NCI-H2107 (cell line): Measurements from ENCODE around the gene CHAF1B.
"Not testable (repeated sequence)": the region's sequence is repeated elsewhere in the genome, so short reads cannot be mapped to it uniquely, and the experiment has no call there.

Source experiments
- DNase-seq: peaks from one replicate; lab custom pipeline; 2025; lab: John Stamatoyannopoulos, UW

CHAF1B gene

DNA sequence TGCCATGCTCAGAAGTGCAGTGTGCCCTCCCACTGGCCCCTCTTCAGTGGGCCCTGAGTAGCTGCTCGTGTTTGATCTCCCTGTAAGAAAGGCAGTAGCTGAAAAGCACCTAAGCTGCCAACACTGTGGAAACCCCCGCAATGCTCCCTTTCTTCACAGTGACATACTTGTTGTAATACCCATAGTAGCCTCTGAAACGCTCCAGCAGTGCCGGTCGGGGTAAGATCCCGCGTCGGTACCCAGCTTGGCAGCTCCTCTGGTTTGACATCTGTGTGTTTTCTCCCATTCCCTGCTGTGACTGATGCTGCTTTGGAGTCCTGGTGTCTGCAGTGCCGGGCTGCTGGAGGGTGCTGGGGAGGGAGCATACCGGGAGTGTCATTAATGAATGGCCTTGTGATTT lies 3.6 kb downstream of the CHAF1B start:
- no peak for DNase-seq

DNA sequence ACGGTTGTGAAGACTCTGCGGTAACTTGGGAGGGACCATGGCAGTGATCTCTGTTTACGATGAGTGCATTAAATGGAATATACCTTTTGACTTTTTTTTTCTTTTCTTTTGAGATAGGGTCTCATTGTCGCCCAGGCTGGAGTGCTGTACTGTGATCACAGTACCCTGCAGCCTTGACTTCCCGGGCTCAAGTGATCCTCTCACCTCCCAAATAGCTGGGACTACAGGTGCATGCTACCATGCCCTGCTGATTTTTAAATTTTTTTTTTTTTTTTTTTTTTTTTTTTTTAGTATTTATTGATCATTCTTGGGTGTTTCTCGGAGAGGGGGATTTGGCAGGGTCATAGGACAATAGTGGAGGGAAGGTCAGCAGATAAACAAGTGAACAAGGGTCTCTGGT lies 6.5 kb downstream of the CHAF1B start:
- not testable (repeated sequence) for DNase-seq

DNA sequence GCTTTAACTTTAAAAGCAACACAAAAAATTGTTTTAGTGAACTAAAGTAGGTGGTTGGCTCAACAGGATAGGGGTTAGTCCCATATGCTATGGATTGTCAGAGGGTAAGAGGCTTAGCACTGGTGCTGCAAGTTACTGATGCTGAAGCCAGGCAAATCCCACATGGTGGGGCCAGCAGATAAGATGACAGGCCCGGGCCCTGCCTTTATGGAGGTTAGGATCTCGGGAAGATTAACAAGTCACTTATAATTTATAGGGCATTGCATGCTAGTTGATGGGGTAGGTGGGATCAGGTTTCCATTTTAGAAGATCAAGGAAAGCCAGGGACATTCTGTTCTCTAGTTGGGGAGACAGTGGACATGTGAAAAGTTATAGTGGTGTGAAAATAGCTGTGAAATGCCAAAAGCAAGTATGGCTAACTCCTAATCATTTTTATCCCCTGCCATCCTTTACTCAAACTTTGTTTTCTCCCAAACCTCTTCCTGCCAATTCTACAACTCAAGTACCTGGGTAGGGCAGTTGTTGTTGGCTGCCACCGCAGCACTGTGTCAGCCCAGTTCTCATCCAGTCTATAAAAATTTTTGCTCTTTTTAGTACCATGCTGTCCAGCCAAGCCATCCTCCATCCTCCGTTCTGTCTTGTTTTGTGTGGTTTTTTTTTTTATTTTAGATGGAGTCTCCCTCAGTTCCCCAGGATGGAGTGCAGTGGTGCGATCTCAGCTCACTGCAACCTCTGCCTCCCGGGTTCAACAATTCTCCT lies 10.3 kb downstream of the CHAF1B start:
- no peak for DNase-seq

DNA sequence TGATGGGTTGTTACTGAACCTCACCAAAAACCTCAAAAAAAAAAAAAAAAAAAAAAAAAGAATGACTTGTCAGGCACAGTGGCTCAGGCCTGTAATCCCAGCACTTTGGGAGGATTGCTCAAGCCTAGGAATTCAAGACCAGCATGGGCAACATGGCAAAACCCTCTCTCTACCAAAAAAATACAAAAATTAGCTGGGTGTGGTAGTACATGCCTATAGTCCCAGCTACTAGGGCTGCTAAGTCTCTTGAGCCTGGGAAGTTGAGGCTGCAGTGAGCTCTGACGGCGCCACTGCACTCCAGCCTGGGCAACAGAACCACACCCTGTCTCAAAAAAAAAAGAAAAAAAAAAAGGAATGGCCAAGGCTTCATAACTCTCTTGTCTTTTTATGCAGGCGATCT lies 11.1 kb downstream of the CHAF1B start:
- no peak for DNase-seq

DNA sequence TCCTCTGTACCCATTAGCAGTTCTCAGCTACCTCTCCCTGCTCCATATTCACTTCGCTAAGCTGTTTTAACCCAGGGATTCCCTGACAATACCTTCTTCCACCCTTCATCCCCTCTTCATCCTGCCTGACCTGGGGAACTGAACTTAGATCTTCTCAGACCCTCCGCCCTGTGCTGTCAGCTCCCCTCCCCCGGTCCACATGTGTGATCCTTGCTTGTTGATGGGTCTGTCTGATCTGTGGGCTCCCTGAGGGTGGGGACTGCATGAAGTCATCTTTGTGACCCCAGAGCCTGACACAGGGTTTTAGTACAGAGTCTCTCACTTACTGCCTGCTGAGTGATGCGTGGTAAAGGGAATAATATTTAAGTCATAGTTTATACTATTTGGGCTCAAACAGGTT lies 11.8 kb downstream of the CHAF1B start:
- no peak for DNase-seq

DNA sequence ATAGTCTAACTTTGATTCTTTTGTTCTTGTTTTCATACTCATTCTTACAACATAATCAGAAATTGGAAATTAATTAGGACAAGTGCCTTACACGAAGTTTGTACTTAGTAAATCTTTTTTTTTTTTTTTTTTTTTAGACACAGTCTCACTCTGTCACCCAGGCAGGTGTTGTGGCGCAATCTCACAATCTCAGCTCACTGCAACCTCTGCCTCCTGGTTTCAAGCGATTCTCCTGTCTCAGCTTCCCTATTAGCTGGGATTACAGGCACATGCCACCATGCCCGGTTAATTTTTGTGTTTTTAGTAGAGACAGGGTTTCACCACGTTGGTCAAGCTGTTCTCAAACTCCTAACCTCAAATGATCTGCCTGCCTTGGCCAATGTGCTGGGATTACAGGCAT lies 12.4 kb downstream of the CHAF1B start:
- no peak for DNase-seq

DNA sequence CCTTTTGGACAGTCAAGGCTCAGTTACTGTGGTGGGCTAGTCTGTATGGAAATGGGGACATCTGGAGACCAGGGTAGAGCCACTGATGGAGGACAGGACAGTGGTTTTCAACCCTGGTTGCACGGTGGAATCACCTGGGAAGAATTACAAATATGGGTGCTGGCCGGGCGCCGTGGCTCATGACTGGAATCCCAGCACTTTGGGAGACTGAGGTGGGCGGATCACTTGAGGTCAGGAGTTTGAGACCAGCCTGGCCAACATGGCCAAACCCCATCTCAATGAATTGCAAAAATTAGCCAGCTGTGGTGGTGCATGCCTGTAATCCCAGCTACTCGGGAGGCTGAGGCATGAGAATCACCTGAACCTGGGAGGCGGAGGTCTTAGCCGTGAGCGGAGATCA lies 14.5 kb downstream of the CHAF1B start:
- not testable (repeated sequence) for DNase-seq

DNA sequence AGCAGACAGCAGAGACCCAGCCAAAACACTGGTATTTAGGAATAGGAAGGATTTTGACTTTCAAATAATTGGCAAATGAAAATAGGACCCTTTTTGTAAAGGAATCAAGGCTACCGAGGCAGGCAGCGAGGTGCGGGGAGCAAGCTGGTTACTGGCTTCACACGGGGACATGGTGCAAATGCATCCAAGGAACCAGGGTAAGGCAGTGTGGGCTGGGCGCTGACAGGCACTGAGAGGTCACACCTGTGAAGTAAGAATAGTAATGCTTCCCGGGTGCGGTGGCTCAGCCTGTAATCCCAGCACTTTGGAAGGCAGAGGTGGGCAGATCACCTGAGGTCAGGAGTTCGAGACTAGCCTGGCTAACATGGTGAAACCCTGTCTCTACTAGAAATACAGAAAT lies 15.5 kb downstream of the CHAF1B start:
- no peak for DNase-seq

DNA sequence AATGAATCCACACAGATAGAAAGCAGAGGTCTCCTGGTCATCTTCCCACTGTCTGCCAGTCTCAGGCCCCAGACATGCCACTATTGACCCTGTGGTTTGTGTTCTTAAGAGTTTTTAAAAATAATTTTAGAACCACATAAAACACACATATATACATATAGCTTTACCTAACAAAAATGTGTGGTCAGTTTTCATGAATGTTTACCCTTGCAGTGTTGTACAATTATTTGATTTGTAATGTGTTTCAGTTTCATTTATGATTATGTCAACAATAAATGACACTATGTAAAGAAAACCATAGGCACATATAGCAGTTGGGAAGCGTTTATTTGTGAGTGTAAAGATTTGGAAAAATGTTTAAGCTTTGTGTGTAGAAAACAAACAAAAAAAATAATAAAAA lies 17.1 kb downstream of the CHAF1B start:
- no peak for DNase-seq

DNA sequence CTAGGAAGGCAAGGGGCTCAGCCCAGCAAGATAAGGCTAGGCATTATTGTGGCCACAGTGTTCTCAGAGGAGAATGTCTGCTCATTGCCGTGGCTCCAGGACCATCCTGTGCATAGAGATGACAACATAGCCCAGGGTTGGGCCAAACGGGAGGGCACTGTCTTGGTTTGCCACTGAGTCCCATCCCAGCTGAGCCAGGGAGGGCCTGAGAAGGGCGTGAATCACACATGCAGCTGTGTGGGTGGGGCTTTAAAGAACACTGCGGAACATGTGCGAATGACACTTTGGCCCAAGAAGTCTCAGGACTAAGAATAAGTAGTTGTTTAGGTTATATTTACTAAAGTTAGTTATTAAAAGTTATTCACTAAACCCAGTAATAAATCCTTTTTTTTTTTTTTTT lies 18.5 kb downstream of the CHAF1B start:
- DNase-seq: no peak

DNA sequence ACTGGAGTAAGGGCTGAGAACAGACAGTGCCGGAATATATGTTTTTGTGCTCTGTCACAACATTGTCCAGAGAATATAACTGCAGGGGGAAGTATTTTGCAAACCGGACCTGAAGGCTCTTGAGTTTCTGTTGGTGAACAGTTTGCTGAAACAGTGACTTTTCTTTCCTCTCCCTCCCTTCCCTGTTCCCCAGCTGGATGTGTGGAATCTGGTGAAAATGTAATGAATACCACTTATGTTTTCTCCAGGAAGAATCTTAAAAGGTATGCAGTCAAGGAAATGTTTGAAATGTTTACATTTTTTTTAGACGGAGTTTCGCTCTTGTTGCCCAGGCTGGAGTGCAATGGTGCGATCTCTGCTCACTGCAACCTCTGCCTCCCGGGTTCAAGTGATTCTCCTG lies 23.4 kb downstream of the CHAF1B start:
- DNase-seq: no peak

DNA sequence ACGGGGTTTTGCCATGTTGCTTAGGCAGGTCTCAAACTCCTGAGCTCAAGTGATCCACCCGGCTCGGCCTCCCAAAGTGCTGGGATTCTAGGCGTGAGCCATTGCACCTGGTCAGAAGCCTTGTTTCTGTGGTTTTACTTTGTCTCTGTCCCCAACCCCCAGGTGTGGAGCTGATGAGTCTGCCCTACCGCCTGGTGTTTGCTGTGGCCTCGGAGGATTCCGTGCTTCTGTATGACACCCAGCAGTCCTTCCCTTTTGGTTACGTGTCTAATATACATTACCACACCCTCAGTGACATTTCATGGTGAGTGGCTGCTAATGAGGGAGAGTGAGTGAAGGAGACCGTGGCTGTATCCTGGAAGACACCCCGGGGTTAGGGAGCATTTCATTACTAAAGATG lies 26.1 kb downstream of the CHAF1B start:
- no peak for DNase-seq

DNA sequence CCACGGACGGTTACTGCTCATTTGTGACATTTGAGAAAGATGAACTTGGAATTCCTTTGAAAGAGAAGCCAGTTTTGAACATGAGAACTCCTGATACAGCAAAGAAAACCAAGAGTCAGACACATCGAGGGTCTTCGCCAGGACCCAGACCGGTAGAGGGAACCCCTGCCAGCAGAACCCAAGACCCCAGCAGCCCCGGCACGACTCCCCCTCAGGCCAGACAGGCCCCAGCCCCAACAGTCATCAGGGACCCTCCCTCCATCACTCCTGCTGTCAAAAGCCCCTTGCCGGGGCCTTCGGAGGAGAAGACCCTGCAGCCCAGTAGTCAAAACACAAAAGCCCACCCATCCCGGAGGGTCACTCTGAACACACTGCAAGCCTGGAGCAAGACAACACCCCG lies 27.7 kb downstream of the CHAF1B start:
- no peak for DNase-seq

DNA sequence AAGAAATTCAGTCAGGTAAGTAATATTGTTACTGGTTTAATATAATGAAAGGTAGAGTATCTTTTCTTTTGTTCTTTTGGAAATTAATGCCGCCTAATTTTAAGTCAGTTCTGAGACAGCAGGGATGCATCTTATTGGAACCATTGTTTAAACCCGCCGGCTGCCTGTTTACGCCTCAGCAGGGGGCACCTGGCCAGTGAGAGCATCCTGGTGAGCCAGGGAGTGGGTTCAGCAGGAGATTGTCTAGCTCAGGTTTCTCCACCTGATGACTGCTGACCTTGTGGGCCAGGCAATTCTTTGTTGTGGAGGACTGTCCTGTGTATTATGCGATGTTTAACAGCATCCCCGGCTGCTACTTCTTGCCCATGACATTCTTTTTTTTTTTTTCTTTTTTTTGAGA lies 30.2 kb downstream of the CHAF1B start:
- DNase-seq: no peak

DNA sequence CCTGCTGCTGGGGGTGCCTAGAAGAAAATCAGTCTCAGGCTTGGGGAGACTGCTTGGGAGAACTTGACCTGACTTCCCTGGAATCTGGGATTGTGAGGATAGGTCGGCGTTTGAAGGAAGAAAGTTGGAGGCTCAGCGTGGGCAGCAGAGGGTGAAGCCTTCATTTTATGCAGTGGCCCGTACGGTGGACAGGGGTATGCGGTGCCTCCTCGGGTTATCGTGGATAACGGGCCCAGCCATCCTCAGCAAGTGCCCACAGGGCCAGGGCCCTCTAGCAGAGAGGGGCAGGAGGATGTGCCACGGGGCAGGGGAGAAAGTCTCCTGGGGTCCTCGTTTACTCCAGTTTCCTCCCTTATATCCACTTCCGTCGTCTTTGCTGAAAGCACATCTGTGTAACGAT lies 34.0 kb downstream of the CHAF1B start:
- no peak for DNase-seq

DNA sequence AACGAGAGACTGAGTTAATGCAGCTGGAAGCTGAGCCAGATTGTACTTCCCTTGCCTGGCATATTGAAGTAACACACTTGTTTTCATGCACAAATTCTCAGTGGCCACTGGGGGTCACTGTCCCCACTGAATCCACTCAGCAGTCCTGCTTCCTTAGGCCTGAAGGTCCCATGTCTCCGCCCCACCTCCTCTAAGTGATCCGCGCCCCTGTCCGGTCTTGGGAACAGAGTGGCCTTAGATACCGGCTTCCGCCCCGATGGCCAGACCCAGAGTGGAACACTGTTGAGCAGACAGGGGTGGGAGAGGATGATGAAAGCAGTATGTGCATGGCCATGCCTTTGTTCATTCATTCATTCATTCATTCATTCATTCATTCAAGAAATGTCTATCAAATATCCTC lies 34.8 kb downstream of the CHAF1B start:
- peak; percentile 53 for DNase-seq

DNA sequence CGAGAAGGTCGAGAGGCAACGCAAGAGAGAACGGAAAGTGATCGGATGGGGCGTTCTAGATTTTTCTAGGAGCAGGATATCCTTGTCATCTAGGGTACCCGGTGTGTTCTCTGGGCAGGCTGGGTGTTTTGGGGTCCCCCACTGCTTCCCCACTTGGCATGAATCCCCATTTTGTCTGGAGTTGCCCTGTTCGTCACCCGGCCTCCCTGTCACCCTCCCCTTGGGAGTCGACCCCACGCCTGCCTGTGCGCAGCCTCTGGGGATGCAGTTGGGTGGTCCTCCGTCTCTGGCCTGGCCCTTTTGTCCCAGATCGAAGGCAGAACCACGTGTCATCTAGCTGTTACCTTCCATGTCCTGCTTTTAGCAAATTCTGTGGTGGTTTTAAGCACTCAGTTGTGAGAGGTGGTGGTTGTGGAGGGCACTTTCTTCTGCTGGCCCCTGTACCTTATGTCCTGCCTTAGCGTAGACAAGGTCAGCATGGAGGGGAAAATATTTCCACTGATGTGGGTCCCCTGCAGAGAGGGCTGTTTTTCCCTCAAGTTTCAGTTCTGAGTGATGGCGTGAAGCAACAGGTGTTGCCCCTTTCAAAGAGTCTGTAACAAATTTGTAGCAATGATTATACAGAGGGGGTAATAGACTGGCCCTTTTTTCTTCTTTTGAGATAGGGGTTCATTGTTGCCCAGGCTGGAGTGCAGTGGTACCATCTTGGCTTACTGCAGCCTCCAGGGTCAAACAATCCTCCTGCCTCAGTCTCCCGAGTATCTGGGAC lies 35.6 kb downstream of the CHAF1B start:
- no peak for DNase-seq

DNA sequence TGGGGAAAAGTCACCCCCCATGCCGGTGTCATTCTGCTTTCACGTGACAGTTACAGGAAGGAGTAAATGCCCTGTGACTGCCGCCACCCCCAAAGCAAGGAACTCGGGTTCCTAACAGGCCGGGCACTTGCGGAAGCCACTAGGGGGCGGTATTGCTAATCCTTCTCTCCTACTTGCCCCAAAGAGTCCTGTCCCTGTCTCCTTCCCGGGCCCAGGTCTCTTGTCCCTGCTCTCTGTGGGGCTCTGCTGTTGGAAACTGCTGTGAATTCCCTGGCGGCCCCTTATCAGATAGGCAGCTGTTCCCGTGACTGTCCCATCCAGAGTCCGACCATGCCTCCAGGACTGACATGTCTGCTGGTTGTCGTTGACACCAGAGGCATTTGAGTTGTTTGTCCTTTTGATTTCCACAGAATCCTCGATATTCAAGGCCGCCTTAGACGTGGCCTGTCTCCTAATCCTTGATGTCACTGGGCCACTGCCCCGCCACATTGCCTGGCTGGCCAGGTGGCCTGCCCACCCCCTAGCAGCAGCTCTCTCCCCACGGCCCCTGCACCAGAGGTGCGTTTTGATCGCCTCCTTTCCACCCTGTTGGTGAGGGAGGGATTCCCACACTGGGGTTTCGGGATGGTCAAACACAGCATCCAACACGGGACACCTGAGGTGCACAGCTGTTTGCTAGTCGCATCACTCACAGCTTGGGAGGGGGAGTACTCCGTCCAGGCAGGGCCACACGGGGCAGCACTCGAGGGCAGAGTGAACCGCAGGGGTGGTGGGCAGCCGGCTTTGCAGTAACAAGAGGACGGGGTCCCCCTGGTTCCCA lies 37.3 kb downstream of the CHAF1B start:
- DNase-seq: peak; percentile 6

DNA sequence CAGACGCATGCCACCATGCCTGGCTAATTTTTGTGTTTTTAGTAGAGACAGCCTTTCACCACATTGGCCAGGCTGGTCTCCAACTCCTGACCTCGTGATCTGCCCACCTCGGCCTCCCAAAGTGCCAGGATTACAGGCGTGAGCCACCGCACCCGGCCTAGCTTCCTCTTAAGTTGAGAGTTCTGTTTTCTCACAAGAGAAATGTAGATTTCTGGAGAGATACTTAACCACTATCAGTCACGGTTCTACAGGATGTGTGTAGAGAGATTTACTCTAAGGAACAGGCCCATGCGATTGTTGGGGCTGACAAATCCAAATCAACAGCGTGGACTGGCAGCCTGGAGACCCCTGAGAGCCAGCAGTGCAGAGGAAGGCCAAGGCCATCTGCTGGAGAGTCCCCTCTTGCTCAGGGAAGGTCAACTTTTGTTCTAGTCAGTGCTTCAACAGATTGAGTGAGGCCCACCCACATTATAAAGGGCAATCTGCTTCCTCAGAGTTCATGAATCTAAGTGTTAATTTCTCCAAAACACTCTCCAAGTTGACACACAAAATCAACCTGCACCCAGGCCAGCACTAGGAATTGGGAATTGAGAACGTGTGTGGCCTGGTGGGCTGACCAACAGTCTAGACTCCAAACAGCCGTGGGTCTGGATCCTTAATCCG lies 38.7 kb downstream of the CHAF1B start:
- DNase-seq: no peak

DNA sequence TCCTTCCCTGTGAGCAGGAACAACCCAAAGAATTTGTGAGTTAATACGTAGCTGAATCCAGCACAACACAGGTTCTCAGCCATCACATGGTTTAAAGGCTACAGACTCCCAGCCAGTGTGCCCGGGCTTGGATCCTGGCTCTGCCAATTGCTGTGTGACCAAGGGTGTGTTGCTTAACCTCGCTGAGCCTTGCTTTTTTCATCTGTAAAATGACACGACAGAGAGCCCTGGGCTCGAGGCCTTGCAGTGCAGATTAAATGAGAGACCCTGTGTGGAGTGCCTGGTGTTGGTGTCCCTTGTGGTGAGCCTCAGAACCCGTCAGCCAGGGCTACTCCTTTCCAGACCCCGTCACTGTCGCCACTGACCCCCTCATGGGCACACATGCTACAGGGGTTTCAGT lies 39.4 kb downstream of the CHAF1B start:
- DNase-seq: no peak

DNA sequence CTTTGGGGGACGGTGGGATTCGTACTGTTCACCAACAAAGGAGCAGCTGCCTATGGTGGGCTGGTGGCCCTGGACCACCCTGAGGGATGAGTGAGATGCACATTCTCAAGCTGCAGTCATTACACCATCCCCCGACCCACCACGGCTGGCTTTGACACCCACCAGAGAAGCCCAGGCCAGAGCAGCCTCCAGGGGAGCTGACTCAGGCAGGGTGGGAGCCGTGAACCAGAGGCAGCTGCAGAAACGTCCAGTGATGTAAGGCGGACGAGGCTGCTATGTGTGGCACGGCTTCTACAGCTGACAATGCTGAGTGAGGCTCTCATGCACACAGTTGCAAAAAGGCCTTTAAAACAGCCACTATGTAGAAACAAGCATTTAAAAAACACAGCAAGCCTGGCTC lies 40.1 kb downstream of the CHAF1B start:
- no peak for DNase-seq

DNA sequence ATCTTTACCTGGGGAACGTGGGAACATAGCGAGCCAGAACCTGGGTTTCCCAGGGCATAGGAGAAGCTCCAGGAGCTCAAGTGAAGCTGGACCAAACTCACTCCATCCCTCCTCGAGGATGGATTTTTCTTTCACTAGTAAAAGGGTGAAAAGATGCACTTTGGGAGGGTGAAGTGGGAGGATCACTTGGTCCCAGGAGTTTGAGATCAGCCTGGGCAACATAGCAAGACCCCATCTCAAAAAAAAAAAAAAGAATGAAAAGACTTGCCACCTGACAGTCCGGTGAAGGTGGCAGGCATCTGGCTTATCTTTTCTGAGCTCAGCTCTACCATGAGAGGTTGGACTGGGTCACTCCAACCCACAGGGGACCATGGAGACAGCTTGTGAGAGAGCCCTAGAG lies 42.3 kb downstream of the CHAF1B start:
- no peak for DNase-seq
